HepG2 (cell line): ENCODE measurements around the gene PRRT2. TPM values are rescaled to one million over a fixed set of nuclear protein-coding genes. Genes with fewer than 3 reads are reported as not detected.

Experiments used
- GZF1 ChIP-seq: sonication (generic); formaldehyde crosslinking; IDR thresholded peaks from 2 replicates; pipeline ENCODE4 v1.5.1; 2020; ENCODE audit warnings: mild to moderate bottlenecking, missing genetic modification reagents
- LCORL ChIP-seq, 2 experiments: fragments of 450-650 bp in 1 of 2; sonication (generic) in 1 of 2; formaldehyde crosslinking in 1 of 2; IDR thresholded peaks; 2 replicates each; pipeline versions ENCODE4 v1.5.0 to v1.6.1; 2017 to 2020; ENCODE audit warnings: antibody characterized with exemption in 1 of 2, missing genetic modification reagents in 1 of 2
- NRL ChIP-seq: sonication (generic); formaldehyde crosslinking; IDR thresholded peaks from 2 replicates; pipeline ENCODE4 v1.5.0; 2020; ENCODE audit warnings: missing genetic modification reagents, mild to moderate bottlenecking, moderate library complexity, borderline replicate concordance
- PITX1 ChIP-seq: sonication (generic); formaldehyde crosslinking; IDR thresholded peaks from 2 replicates; pipeline ENCODE4 v1.5.1; 2020; ENCODE audit warnings: mild to moderate bottlenecking, missing genetic modification reagents
- SRSF1 ChIP-seq: fragments of 200-400 bp; formaldehyde crosslinking; optimal IDR thresholded peaks from 2 replicates; pipeline ENCODE3; 2017; ENCODE audit warnings: mild to moderate bottlenecking, low read depth, low read length, moderate library complexity
- TARDBP ChIP-seq: sonication (generic); formaldehyde crosslinking; IDR thresholded peaks from 2 replicates; pipeline ENCODE4 v1.8.0; 2022; ENCODE audit warnings: mild to moderate bottlenecking, missing genetic modification reagents
- TBX2 ChIP-seq: sonication (generic); formaldehyde crosslinking; IDR thresholded peaks from 2 replicates; pipeline ENCODE4 v1.5.0; 2020; ENCODE audit warnings: missing genetic modification reagents, mild to moderate bottlenecking, borderline replicate concordance
- ZFP41 ChIP-seq: sonication (generic); formaldehyde crosslinking; IDR thresholded peaks from 2 replicates; pipeline ENCODE4 v1.4.0; 2020; ENCODE audit warnings: mild to moderate bottlenecking, missing genetic modification reagents, borderline replicate concordance
- ZFX ChIP-seq: sonication (generic); formaldehyde crosslinking; IDR thresholded peaks from 2 replicates; pipeline ENCODE4 v1.4.0; 2020; ENCODE audit warnings: mild to moderate bottlenecking, low read depth, missing genetic modification reagents, moderate library complexity
- ZNF263 ChIP-seq: sonication (generic); formaldehyde crosslinking; IDR thresholded peaks from 2 replicates; pipeline ENCODE4 v1.4.0; 2020; ENCODE audit warnings: missing genetic modification reagents
- ZNF703 ChIP-seq: sonication (generic); formaldehyde crosslinking; IDR thresholded peaks from 2 replicates; pipeline ENCODE4 v1.5.1; 2020; ENCODE audit warnings: missing genetic modification reagents, mild to moderate bottlenecking, moderate library complexity, borderline replicate concordance
- ZNF839 ChIP-seq: sonication (generic); formaldehyde crosslinking; IDR thresholded peaks from 2 replicates; pipeline ENCODE4 v1.4.0; 2020; ENCODE audit warnings: missing genetic modification reagents, mild to moderate bottlenecking, borderline replicate concordance
- ZNF883 ChIP-seq: sonication (generic); formaldehyde crosslinking; IDR thresholded peaks from 2 replicates; pipeline ENCODE4 v1.5.1; 2020; ENCODE audit warnings: mild to moderate bottlenecking, missing genetic modification reagents; ENCODE audit errors: not compliant biosample characterization
- polyA plus RNA-seq, 8 experiments: library from polyadenylated mRNA; depleted of rRNA in 3 of 8; stranded (reverse) in 7 of 8; unstranded in 1 of 8; fragments of >200 nt; fragmentation: Illumina TruSeq in 4 of 8; extraction: Trizol in 4 of 8; gene quantifications; 2 replicates each; pipeline versions ENCODE4 v1.2.1 to v1.2.3, GENCODE V29; 2011 to 2016; ENCODE audit warnings: low read depth in 4 of 8, missing spikeins in 1 of 8, mixed read lengths in 1 of 8; ENCODE audit not compliant: insufficient read depth in 1 of 8
- total RNA-seq, 5 experiments: library from RNA; depleted of rRNA; stranded (reverse); fragments of >200 nt; fragmentation: Illumina TruSeq; extraction: Trizol; gene quantifications; 2 replicates each; pipeline ENCODE4 v1.2.3, GENCODE V29; 2016; ENCODE audit warnings: low read depth in 1 of 5
- TF ChIP-seq, protein P1 (sequence below): sonication (generic); formaldehyde crosslinking; IDR thresholded peaks from 2 replicates; pipeline ENCODE4 v1.5.1; 2020; ENCODE audit warnings: mild to moderate bottlenecking, missing genetic modification reagents, borderline replicate concordance

Gene PRRT2
- total and polyA plus RNA-seq, 2 of the 13 experiments (the other 11 are each of a cell fraction or from before 2014, with no cell fraction given) = 0.51 to 1.1 TPM

DNA sequence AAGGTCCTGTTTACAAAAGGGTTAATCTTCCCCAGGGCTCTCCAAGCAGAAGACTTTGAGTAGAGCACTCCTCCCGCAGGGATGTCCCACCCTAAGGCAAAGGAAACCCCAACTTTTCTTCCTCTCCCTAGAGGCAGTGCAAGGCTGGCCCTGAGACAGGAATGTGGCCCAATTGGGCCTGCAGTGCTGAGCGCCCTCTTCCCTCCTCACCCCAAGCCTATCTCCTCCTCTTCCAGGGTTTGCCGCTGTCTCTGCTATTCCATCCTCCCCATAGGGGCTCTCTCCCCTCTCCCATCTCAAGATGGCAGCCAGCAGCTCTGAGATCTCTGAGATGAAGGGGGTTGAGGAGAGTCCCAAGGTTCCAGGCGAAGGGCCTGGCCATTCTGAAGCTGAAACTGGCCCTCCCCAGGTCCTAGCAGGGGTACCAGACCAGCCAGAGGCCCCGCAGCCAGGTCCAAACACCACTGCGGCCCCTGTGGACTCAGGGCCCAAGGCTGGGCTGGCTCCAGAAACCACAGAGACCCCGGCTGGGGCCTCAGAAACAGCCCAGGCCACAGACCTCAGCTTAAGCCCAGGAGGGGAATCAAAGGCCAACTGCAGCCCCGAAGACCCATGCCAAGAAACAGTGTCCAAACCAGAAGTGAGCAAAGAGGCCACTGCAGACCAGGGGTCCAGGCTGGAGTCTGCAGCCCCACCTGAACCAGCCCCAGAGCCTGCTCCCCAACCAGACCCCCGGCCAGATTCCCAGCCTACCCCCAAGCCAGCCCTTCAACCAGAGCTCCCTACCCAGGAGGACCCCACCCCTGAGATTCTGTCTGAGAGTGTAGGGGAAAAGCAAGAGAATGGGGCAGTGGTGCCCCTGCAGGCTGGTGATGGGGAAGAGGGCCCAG is 1.0 kb downstream of the PRRT2 start (continued):
- TF ChIP-seq TARDBP = no peak
- TF ChIP-seq ZNF263 (CRISPR knock-in tag) = 0 out of 2 replicates have a peak, but pooled peaks have one; percentile 16
- no peak for TF ChIP-seq PITX1
- 0 out of 2 replicates have a peak, but pooled peaks have one; percentile 38 for TF ChIP-seq ZNF839
- TF ChIP-seq ZNF883 (CRISPR knock-in tag) = no peak
- peak; percentile 18 for TF ChIP-seq ZFX (CRISPR knock-in tag)
- TF ChIP-seq ZFP41 (CRISPR knock-in tag) = no peak
- TF ChIP-seq, protein P1, sequence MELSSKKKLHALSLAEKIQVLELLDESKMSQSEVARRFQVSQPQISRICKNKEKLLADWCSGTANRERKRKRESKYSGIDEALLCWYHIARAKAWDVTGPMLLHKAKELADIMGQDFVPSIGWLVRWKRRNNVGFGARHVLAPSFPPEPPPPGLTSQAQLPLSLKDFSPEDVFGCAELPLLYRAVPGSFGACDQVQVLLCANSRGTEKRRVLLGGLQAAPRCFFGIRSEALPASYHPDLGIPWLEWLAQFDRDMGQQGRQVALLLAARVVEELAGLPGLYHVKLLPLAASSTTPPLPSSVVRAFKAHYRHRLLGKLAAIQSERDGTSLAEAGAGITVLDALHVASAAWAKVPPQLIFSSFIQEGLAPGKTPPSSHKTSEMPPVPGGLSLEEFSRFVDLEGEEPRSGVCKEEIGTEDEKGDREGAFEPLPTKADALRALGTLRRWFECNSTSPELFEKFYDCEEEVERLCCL (CRISPR knock-in tag) = 0 out of 2 replicates have a peak, but pooled peaks have one; percentile 11
- TF ChIP-seq TBX2 (CRISPR knock-in tag) = 0 out of 2 replicates have a peak, but pooled peaks have one; percentile 34
- TF ChIP-seq LCORL (IDR thresholded peaks at IDR 0.05) = no peak
- 0 out of 2 replicates have a peak, but pooled peaks have one; percentile 25 for TF ChIP-seq LCORL (CRISPR knock-in tag; IDR thresholded peaks at IDR 0.05)
- peak; percentile 23 for TF ChIP-seq SRSF1
- 0 out of 2 replicates have a peak, but pooled peaks have one; percentile 23 for TF ChIP-seq ZNF703 (CRISPR knock-in tag)
- 0 out of 2 replicates have a peak, but pooled peaks have one; percentile 4 for TF ChIP-seq GZF1 (CRISPR knock-in tag)
- TF ChIP-seq NRL (CRISPR knock-in tag) = 0 out of 2 replicates have a peak, but pooled peaks have one; percentile 4
